SK-N-SH (cell line): ENCODE results near the gene ZNF296.

ENCODE experiments used
- CHD2 ChIP-seq: fragments of 150-350 bp; IDR thresholded peaks from 2 replicates; pipeline ENCODE4 v1.6.1; 2018; ENCODE audit warnings: low read length; ENCODE audit not compliant: partially characterized antibody
- EP300 ChIP-seq, 2 experiments: IDR thresholded peaks; 2 replicates each; pipeline versions ENCODE4 v1.4.0 to v1.6.1; 2012; ENCODE audit warnings: borderline replicate concordance in 1 of 2, low read depth in 1 of 2, low read length in 1 of 2
- EZH2phosphoT487 ChIP-seq: fragments of 200-600 bp; sonication (generic); IDR thresholded peaks from 2 replicates; pipeline ENCODE4 v1.6.1; 2017; ENCODE audit warnings: low read depth, mixed run types, mild to moderate bottlenecking, antibody characterized with exemption, moderate library complexity, borderline replicate concordance
- GABPA ChIP-seq: IDR thresholded peaks from 2 replicates; pipeline ENCODE4 v1.4.0; 2012; ENCODE audit warnings: low read depth, mild to moderate bottlenecking
- MXI1 ChIP-seq: IDR thresholded peaks from 2 replicates; pipeline ENCODE4 v1.6.1; 2012; ENCODE audit warnings: mild to moderate bottlenecking, low read depth, low read length, improper control_type of control experiment
- POLR2AphosphoS5 ChIP-seq: IDR thresholded peaks from 2 replicates; pipeline ENCODE4 v1.6.1; 2012; ENCODE audit warnings: low read depth, low read length
- RAD21 ChIP-seq: IDR thresholded peaks from 2 replicates; pipeline ENCODE4 v1.6.1; 2012; ENCODE audit warnings: mild to moderate bottlenecking, low read length
- RFX5 ChIP-seq: IDR thresholded peaks from 2 replicates; pipeline ENCODE4 v1.6.1; 2012; ENCODE audit warnings: mild to moderate bottlenecking, improper control_type of control experiment, low read length
- SIN3A ChIP-seq: IDR thresholded peaks from 2 replicates; pipeline ENCODE4 v1.6.1; 2012; ENCODE audit warnings: low read depth, mild to moderate bottlenecking, low read length, moderate library complexity, borderline replicate concordance
- YY1 ChIP-seq: IDR thresholded peaks from 2 replicates; pipeline ENCODE4 v1.4.0; 2012; ENCODE audit warnings: low read depth, mild to moderate bottlenecking
- TF ChIP-seq, protein P1 (sequence below): IDR thresholded peaks from 2 replicates; pipeline ENCODE4 v1.4.0; 2012; ENCODE audit warnings: low read depth
- TF ChIP-seq, protein P2 (sequence below): fragments of 200-600 bp; sonication (generic); IDR thresholded peaks from 2 replicates; pipeline ENCODE4 v1.6.1; 2017; ENCODE audit warnings: antibody characterized with exemption, mild to moderate bottlenecking, moderate library complexity
- TF ChIP-seq, protein P3 (sequence below): IDR thresholded peaks from 2 replicates; pipeline ENCODE4 v1.6.1; 2012; ENCODE audit warnings: mild to moderate bottlenecking, low read depth, low read length, moderate library complexity

DNA sequence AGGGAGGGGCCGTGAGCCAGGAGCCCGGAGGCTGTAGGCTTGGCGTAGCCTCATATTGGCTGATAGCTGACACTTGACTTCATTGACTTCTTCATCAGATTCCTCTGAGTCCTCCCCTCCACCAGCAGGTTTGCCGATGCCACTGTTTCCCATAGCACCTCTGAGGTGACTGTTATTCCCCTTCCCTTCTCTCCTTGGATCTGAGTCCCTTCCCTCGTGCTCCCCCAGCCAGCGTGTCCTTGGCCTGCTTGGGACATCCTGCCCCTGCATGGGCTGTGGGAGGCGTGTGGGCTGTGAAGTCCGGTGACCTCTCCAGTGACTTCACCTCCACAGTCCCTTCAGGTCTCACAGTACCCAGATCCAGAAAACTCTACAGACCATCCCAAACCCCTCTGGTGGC, 25.5 kb upstream of the ZNF296 start:
- TF ChIP-seq, protein P1, sequence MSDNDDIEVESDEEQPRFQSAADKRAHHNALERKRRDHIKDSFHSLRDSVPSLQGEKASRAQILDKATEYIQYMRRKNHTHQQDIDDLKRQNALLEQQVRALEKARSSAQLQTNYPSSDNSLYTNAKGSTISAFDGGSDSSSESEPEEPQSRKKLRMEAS = no peak
- TF ChIP-seq, protein P2, sequence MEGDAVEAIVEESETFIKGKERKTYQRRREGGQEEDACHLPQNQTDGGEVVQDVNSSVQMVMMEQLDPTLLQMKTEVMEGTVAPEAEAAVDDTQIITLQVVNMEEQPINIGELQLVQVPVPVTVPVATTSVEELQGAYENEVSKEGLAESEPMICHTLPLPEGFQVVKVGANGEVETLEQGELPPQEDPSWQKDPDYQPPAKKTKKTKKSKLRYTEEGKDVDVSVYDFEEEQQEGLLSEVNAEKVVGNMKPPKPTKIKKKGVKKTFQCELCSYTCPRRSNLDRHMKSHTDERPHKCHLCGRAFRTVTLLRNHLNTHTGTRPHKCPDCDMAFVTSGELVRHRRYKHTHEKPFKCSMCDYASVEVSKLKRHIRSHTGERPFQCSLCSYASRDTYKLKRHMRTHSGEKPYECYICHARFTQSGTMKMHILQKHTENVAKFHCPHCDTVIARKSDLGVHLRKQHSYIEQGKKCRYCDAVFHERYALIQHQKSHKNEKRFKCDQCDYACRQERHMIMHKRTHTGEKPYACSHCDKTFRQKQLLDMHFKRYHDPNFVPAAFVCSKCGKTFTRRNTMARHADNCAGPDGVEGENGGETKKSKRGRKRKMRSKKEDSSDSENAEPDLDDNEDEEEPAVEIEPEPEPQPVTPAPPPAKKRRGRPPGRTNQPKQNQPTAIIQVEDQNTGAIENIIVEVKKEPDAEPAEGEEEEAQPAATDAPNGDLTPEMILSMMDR = no peak
- TF ChIP-seq EP300 (IDR thresholded peaks at IDR 0.05; ENCODE audit: borderline replicate concordance in 1 of 2, low read depth in 1 of 2, low read length in 1 of 2) = no peak
- TF ChIP-seq GABPA = no peak
- no peak for TF ChIP-seq POLR2AphosphoS5
- TF ChIP-seq, protein P3, sequence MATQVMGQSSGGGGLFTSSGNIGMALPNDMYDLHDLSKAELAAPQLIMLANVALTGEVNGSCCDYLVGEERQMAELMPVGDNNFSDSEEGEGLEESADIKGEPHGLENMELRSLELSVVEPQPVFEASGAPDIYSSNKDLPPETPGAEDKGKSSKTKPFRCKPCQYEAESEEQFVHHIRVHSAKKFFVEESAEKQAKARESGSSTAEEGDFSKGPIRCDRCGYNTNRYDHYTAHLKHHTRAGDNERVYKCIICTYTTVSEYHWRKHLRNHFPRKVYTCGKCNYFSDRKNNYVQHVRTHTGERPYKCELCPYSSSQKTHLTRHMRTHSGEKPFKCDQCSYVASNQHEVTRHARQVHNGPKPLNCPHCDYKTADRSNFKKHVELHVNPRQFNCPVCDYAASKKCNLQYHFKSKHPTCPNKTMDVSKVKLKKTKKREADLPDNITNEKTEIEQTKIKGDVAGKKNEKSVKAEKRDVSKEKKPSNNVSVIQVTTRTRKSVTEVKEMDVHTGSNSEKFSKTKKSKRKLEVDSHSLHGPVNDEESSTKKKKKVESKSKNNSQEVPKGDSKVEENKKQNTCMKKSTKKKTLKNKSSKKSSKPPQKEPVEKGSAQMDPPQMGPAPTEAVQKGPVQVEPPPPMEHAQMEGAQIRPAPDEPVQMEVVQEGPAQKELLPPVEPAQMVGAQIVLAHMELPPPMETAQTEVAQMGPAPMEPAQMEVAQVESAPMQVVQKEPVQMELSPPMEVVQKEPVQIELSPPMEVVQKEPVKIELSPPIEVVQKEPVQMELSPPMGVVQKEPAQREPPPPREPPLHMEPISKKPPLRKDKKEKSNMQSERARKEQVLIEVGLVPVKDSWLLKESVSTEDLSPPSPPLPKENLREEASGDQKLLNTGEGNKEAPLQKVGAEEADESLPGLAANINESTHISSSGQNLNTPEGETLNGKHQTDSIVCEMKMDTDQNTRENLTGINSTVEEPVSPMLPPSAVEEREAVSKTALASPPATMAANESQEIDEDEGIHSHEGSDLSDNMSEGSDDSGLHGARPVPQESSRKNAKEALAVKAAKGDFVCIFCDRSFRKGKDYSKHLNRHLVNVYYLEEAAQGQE = no peak
- no peak for TF ChIP-seq RAD21
- no peak for TF ChIP-seq SIN3A
- no peak for TF ChIP-seq YY1
- no peak for TF ChIP-seq RFX5
- no peak for TF ChIP-seq EZH2phosphoT487
- TF ChIP-seq CHD2 = no peak
- TF ChIP-seq MXI1 = no peak
